H1 (cell line): ENCODE results near the gene RPRD2. TPM values are rescaled to one million over a fixed set of nuclear protein-coding genes. Genes with fewer than 3 reads are reported as not detected.

Experiments
- CHD1 ChIP-seq: IDR thresholded peaks from 2 replicates; pipeline ENCODE4 v1.6.1; 2012; ENCODE audit warnings: low read depth, low read length, improper control_type of control experiment
- EGR1 ChIP-seq: IDR thresholded peaks from 2 replicates; pipeline ENCODE4 v1.6.1; 2011; ENCODE audit warnings: low read depth, low read length, borderline replicate concordance
- JUN ChIP-seq: IDR thresholded peaks from 2 replicates; pipeline ENCODE4 v1.6.1; 2011; ENCODE audit warnings: low read depth, mild to moderate bottlenecking, improper control_type of control experiment, low read length
- polyA plus RNA-seq, 7 experiments: library from polyadenylated mRNA; depleted of rRNA in 3 of 7; stranded (reverse) in 5 of 7; unstranded in 2 of 7; fragments of >200 nt in 5 of 7; fragments of 200-250 nt in 2 of 7; gene quantifications; 1 replicate in 5 of 7; 2 replicates in 1 of 7; 4 replicates in 1 of 7; pipeline versions ENCODE4 v1.2.1 to v1.2.3, GENCODE V29; 2011 to 2013; ENCODE audit warnings: missing spikeins in 2 of 7, mixed read lengths in 2 of 7
- total RNA-seq: library from RNA; stranded (reverse); fragmentation: NEBNext Ultra II Directional; extraction: Animal tissue kit (Norgen Biotek cat#: 25700); gene quantifications from 2 replicates; pipeline ENCODE4 v1.2.1, GENCODE V29; 2021
- TF ChIP-seq, protein P1 (sequence below): fragments of 300-600 bp; sonication (generic); IDR thresholded peaks from 2 replicates; pipeline ENCODE4 v1.7.1; 2012; ENCODE audit warnings: low read length, moderate library complexity, mild to moderate bottlenecking, inconsistent platforms; ENCODE audit not compliant: insufficient replicate concordance

RPRD2 gene
- total and polyA plus RNA-seq, 2 of the 8 experiments (the other 6 are each of a cell fraction or from before 2014, with no cell fraction given), result 14.4 to 32.4 TPM

DNA sequence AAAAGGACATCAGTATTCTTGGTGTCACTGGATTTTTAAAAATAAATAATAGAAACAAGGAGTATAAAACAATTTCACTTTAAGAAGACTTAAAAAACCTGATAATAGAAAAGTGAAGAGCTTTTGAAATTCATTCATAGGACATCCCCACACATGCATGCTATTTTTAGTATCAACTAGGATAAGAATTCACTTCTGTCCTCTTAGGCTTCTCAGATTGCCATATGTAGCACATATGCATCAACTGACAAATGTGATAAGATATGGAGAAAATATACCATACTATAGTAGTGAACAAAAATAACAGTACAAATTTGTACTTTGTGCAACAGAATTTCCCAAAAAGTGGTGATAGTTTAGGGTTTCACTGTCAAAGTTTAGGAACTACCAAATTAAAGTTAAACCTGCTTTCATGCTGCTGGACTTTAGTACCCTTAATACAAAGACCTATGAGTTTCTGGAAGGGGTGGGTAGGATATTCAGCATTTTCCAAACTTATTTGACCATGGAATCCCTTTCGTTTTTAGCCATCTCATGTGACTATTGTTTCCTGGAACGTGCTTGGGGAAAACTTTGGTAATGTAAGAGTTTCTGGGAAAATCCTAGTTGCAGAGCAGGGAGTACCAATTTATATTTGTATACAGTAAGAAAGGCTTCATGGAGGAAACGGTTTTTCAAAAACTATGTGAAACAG, 19.8 kb downstream of the RPRD2 start (continued):
- TF ChIP-seq, protein P1, sequence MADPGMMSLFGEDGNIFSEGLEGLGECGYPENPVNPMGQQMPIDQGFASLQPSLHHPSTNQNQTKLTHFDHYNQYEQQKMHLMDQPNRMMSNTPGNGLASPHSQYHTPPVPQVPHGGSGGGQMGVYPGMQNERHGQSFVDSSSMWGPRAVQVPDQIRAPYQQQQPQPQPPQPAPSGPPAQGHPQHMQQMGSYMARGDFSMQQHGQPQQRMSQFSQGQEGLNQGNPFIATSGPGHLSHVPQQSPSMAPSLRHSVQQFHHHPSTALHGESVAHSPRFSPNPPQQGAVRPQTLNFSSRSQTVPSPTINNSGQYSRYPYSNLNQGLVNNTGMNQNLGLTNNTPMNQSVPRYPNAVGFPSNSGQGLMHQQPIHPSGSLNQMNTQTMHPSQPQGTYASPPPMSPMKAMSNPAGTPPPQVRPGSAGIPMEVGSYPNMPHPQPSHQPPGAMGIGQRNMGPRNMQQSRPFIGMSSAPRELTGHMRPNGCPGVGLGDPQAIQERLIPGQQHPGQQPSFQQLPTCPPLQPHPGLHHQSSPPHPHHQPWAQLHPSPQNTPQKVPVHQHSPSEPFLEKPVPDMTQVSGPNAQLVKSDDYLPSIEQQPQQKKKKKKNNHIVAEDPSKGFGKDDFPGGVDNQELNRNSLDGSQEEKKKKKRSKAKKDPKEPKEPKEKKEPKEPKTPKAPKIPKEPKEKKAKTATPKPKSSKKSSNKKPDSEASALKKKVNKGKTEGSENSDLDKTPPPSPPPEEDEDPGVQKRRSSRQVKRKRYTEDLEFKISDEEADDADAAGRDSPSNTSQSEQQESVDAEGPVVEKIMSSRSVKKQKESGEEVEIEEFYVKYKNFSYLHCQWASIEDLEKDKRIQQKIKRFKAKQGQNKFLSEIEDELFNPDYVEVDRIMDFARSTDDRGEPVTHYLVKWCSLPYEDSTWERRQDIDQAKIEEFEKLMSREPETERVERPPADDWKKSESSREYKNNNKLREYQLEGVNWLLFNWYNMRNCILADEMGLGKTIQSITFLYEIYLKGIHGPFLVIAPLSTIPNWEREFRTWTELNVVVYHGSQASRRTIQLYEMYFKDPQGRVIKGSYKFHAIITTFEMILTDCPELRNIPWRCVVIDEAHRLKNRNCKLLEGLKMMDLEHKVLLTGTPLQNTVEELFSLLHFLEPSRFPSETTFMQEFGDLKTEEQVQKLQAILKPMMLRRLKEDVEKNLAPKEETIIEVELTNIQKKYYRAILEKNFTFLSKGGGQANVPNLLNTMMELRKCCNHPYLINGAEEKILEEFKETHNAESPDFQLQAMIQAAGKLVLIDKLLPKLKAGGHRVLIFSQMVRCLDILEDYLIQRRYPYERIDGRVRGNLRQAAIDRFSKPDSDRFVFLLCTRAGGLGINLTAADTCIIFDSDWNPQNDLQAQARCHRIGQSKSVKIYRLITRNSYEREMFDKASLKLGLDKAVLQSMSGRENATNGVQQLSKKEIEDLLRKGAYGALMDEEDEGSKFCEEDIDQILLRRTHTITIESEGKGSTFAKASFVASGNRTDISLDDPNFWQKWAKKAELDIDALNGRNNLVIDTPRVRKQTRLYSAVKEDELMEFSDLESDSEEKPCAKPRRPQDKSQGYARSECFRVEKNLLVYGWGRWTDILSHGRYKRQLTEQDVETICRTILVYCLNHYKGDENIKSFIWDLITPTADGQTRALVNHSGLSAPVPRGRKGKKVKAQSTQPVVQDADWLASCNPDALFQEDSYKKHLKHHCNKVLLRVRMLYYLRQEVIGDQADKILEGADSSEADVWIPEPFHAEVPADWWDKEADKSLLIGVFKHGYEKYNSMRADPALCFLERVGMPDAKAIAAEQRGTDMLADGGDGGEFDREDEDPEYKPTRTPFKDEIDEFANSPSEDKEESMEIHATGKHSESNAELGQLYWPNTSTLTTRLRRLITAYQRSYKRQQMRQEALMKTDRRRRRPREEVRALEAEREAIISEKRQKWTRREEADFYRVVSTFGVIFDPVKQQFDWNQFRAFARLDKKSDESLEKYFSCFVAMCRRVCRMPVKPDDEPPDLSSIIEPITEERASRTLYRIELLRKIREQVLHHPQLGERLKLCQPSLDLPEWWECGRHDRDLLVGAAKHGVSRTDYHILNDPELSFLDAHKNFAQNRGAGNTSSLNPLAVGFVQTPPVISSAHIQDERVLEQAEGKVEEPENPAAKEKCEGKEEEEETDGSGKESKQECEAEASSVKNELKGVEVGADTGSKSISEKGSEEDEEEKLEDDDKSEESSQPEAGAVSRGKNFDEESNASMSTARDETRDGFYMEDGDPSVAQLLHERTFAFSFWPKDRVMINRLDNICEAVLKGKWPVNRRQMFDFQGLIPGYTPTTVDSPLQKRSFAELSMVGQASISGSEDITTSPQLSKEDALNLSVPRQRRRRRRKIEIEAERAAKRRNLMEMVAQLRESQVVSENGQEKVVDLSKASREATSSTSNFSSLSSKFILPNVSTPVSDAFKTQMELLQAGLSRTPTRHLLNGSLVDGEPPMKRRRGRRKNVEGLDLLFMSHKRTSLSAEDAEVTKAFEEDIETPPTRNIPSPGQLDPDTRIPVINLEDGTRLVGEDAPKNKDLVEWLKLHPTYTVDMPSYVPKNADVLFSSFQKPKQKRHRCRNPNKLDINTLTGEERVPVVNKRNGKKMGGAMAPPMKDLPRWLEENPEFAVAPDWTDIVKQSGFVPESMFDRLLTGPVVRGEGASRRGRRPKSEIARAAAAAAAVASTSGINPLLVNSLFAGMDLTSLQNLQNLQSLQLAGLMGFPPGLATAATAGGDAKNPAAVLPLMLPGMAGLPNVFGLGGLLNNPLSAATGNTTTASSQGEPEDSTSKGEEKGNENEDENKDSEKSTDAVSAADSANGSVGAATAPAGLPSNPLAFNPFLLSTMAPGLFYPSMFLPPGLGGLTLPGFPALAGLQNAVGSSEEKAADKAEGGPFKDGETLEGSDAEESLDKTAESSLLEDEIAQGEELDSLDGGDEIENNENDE, result no peak
- TF ChIP-seq JUN (no peak), CHD1 (no peak), EGR1 (no peak)
